Measurements from ENCODE around the gene DYNLT3.

Gene DYNLT3

DNA sequence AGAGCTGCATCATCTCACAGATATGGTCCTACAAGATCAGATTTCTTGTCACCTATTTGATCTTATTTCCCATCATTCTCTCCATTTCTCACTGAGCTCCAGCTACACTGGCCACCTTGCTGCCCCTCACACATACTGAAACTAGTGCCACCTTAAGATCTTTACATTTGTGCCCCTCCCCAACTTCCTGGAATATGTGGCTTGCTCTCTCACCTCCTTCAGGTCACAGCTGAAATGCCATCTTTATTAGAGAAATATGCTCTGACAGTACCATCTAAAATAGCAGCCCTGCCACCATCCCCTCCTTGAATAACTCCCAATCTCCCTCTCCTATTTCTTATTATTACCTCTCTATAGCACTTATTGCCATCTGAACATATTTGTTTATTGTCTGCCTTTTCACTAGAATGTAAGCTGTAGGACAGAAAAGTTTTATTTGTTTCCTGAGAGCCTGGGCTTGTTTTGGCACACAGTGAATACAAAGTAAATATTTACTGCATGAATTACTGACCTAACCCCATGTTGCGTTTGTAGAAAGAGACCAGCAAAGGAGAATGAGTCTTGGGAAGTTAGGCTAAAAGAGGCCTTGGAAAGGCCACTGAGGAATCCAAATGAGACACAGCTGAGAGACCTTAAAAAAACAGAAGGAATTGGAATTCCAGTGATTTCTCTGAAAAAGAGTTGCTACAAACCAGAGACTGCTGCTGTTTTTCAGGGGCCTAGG, 22.7 kb downstream of the DYNLT3 start:
- H3K27ac ChIP-seq (ENCODE audit: low read depth, low read length) = no peak overlapping the region
- no CpG with 5 or more reads among the region's 1 CpG for WGBS (ENCODE audit: extremely low coverage, insufficient coverage, low lambda C conversion rate)
- H3K23ac ChIP-seq (ENCODE audit: low read length) = no peak overlapping the region
- H2BK5ac ChIP-seq (ENCODE audit: low read length) = no peak overlapping the region
- no peak overlapping the region for H3K18ac ChIP-seq (ENCODE audit: low read length)
- H3K4me2 ChIP-seq (ENCODE audit: low read length) = no peak overlapping the region
- H4K5ac ChIP-seq (ENCODE audit: low read length) = no peak overlapping the region
- no peak overlapping the region for H4K8ac ChIP-seq (ENCODE audit: low read depth, low read length)
- H3K4me1 ChIP-seq (ENCODE audit: control insufficient read depth, low read depth, low read length) = no peaks in the 10 kb centered on the region
- H3K56ac ChIP-seq (ENCODE audit: low read length) = no peak overlapping the region
- no peaks in the 10 kb centered on the region for H3K36me3 ChIP-seq (ENCODE audit: control insufficient read depth, insufficient read depth, low read length)
- no peak overlapping the region for H2BK15ac ChIP-seq (replicated peaks; ENCODE audit: low read depth)
- no peaks in the 10 kb centered on the region for H3K79me2 ChIP-seq (ENCODE audit: control insufficient read depth, insufficient read depth, low read length)
- no peak overlapping the region for H2BK120ac ChIP-seq (ENCODE audit: low read depth, low read length)
- H3K4ac ChIP-seq (ENCODE audit: low read depth, low read length) = no peak overlapping the region
- DNase-seq = no peak
- H3K27me3 ChIP-seq (ENCODE audit: insufficient read depth, low read length, poor library complexity) = no peaks in the 10 kb centered on the region
- no peaks in the 10 kb centered on the region for H3K79me1 ChIP-seq (ENCODE audit: low read length)
- no peak overlapping the region for H2AK5ac ChIP-seq (ENCODE audit: low read length)
- no peak overlapping the region for H3K9ac ChIP-seq (ENCODE audit: low read length)
- H3K4me3 ChIP-seq (ENCODE audit: low read length) = no peak overlapping the region

DNA sequence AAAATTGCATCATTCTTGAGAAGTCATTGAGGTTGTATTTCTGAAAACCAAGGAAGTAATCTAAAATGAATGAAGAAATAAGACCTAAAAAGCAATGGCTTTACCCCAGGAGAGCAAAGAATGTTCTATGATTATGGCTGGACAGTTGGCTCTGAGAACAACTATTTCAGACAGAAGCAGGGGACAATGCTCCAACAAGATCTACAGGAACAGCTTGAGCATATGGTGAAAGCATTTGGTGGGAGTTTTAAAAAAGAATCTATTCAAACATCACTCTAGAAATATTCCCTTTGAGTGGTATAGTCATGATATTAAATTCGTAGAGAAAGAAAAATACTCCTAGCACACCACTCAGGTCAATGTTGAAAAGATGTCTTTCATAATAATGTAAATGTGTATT, 26.7 kb downstream of the DYNLT3 start:
- H3K79me1 ChIP-seq (ENCODE audit: low read length) = no peaks in the 10 kb centered on the region
- H3K27ac ChIP-seq (ENCODE audit: low read depth, low read length) = no peak overlapping the region
- no peaks in the 10 kb centered on the region for H3K4me1 ChIP-seq (ENCODE audit: control insufficient read depth, low read depth, low read length)
- no peaks in the 10 kb centered on the region for H3K27me3 ChIP-seq (ENCODE audit: insufficient read depth, low read length, poor library complexity)
- no peak overlapping the region for H2BK120ac ChIP-seq (ENCODE audit: low read depth, low read length)
- H2BK5ac ChIP-seq (ENCODE audit: low read length) = no peak overlapping the region
- H3K9ac ChIP-seq (ENCODE audit: low read length) = no peak overlapping the region
- H4K5ac ChIP-seq (ENCODE audit: low read length) = no peak overlapping the region
- H2BK15ac ChIP-seq (replicated peaks; ENCODE audit: low read depth) = no peak overlapping the region
- no peak overlapping the region for H3K4ac ChIP-seq (ENCODE audit: low read depth, low read length)
- H3K36me3 ChIP-seq (ENCODE audit: control insufficient read depth, insufficient read depth, low read length) = no peaks in the 10 kb centered on the region
- no CpG with 5 or more reads among the region's 1 CpG for WGBS (ENCODE audit: extremely low coverage, insufficient coverage, low lambda C conversion rate)
- no peak overlapping the region for H3K23ac ChIP-seq (ENCODE audit: low read length)
- H4K8ac ChIP-seq (ENCODE audit: low read depth, low read length) = no peak overlapping the region
- no peak overlapping the region for H3K4me3 ChIP-seq (ENCODE audit: low read length)
- H3K18ac ChIP-seq (ENCODE audit: low read length) = no peak overlapping the region
- H2AK5ac ChIP-seq (ENCODE audit: low read length) = no peak overlapping the region
- no peak for DNase-seq
- H3K56ac ChIP-seq (ENCODE audit: low read length) = no peak overlapping the region
- no peak overlapping the region for H3K4me2 ChIP-seq (ENCODE audit: low read length)
- no peaks in the 10 kb centered on the region for H3K79me2 ChIP-seq (ENCODE audit: control insufficient read depth, insufficient read depth, low read length)

DNA sequence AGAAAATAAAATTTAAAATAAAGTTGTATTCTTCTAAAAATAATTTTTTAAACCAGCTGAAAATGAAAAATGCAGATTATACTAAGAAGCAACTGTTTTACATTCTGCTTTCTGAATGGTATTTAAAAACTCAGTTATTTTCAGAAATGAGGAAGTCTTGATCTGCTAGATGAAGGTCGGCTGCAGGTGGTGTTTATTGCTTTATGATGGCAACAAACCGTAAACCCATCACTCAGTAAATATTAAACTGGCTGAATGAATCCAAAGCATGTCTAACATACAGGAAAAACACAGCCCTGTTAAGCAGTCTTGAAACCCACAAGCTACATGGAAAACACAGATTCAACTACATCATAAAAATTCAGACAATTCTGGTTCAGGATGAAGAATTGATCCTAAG, 29.3 kb downstream of the DYNLT3 start:
- H3K4me3 ChIP-seq (ENCODE audit: low read length) = no peak overlapping the region
- no peak overlapping the region for H2BK5ac ChIP-seq (ENCODE audit: low read length)
- no peak overlapping the region for H3K56ac ChIP-seq (ENCODE audit: low read length)
- no peak overlapping the region for H3K4ac ChIP-seq (ENCODE audit: low read depth, low read length)
- no peaks in the 10 kb centered on the region for H3K36me3 ChIP-seq (ENCODE audit: control insufficient read depth, insufficient read depth, low read length)
- H3K23ac ChIP-seq (ENCODE audit: low read length) = no peak overlapping the region
- H3K79me2 ChIP-seq (ENCODE audit: control insufficient read depth, insufficient read depth, low read length) = no peaks in the 10 kb centered on the region
- WGBS (ENCODE audit: extremely low coverage, insufficient coverage, low lambda C conversion rate) = no CpG with 5 or more reads among the region's 2 CpGs
- no peaks in the 10 kb centered on the region for H3K79me1 ChIP-seq (ENCODE audit: low read length)
- H3K27ac ChIP-seq (ENCODE audit: low read depth, low read length) = no peak overlapping the region
- no peak overlapping the region for H3K18ac ChIP-seq (ENCODE audit: low read length)
- H2BK120ac ChIP-seq (ENCODE audit: low read depth, low read length) = no peak overlapping the region
- no peaks in the 10 kb centered on the region for H3K4me1 ChIP-seq (ENCODE audit: control insufficient read depth, low read depth, low read length)
- H3K9ac ChIP-seq (ENCODE audit: low read length) = no peak overlapping the region
- no peak overlapping the region for H2BK15ac ChIP-seq (replicated peaks; ENCODE audit: low read depth)
- no peak overlapping the region for H3K4me2 ChIP-seq (ENCODE audit: low read length)
- no peak overlapping the region for H4K5ac ChIP-seq (ENCODE audit: low read length)
- no peaks in the 10 kb centered on the region for H3K27me3 ChIP-seq (ENCODE audit: insufficient read depth, low read length, poor library complexity)
- no peak overlapping the region for H4K8ac ChIP-seq (ENCODE audit: low read depth, low read length)
- no peak for DNase-seq
- H2AK5ac ChIP-seq (ENCODE audit: low read length) = no peak overlapping the region

DNA sequence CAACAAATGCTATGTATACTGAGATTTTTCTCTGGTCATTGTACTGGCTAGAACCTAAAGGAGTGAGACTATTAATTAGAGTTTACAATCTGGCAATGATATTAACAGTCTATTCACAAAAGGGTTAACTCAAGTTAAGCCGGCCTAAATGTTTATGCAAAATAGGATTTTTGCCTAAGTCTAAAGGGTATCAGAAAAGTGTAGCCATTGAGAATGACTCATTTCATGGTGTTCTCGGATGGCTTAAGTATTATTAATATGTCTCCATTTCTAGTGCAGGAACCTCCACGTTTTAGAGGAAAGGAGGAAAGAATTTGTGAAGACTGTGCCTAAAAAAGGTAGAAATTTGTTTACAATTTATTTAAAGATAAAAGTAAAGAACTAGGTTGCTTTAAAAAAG, 29.8 kb downstream of the DYNLT3 start:
- Histone ChIP-seq H3K27me3 (ENCODE audit: insufficient read depth, low read length, poor library complexity) (no peaks in the 10 kb centered on the region), H2BK15ac (replicated peaks; ENCODE audit: low read depth) (no peak overlapping the region), H3K4ac (ENCODE audit: low read depth, low read length) (no peak overlapping the region), H3K23ac (ENCODE audit: low read length) (no peak overlapping the region), H3K27ac (ENCODE audit: low read depth, low read length) (no peak overlapping the region), H3K9ac (ENCODE audit: low read length) (no peak overlapping the region), H2BK5ac (ENCODE audit: low read length) (no peak overlapping the region), H3K79me2 (ENCODE audit: control insufficient read depth, insufficient read depth, low read length) (no peaks in the 10 kb centered on the region), H3K4me3 (ENCODE audit: low read length) (no peak overlapping the region), H3K4me1 (ENCODE audit: control insufficient read depth, low read depth, low read length) (no peaks in the 10 kb centered on the region), H2BK120ac (ENCODE audit: low read depth, low read length) (no peak overlapping the region), H4K8ac (ENCODE audit: low read depth, low read length) (no peak overlapping the region), H3K18ac (ENCODE audit: low read length) (no peak overlapping the region), H3K36me3 (ENCODE audit: control insufficient read depth, insufficient read depth, low read length) (no peaks in the 10 kb centered on the region), H3K79me1 (ENCODE audit: low read length) (no peaks in the 10 kb centered on the region), H3K56ac (ENCODE audit: low read length) (no peak overlapping the region), H2AK5ac (ENCODE audit: low read length) (no peak overlapping the region), H3K4me2 (ENCODE audit: low read length) (no peak overlapping the region), H4K5ac (ENCODE audit: low read length) (no peak overlapping the region)
- DNase-seq = no peak
- no CpG with 5 or more reads among the region's 3 CpGs for WGBS (ENCODE audit: extremely low coverage, insufficient coverage, low lambda C conversion rate)

DNA sequence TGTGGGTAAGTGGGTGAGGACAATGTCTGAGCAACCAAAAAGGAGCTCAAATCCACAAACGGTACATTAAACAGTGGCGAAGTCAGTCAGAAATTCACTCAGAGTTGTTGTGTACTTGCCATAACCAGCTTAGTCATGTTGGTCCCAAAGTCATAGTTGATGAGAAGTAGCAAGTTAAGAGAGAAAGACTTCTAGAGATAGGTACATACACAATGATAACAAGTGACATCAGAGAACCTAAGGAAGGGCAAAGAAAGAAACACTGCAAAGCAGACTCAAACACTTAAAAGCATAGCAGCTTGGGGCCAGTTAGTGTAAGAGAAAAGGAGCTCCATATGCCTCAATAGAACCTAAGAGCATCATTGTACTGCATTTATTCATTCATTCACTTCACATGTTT, 30.2 kb downstream of the DYNLT3 start:
- H3K4me3 ChIP-seq (ENCODE audit: low read length) = no peak overlapping the region
- H3K79me1 ChIP-seq (ENCODE audit: low read length) = no peaks in the 10 kb centered on the region
- WGBS (ENCODE audit: extremely low coverage, insufficient coverage, low lambda C conversion rate) = no CpG with 5 or more reads among the region's 2 CpGs
- H3K4me2 ChIP-seq (ENCODE audit: low read length) = no peak overlapping the region
- H4K8ac ChIP-seq (ENCODE audit: low read depth, low read length) = no peak overlapping the region
- no peak overlapping the region for H3K4ac ChIP-seq (ENCODE audit: low read depth, low read length)
- no peaks in the 10 kb centered on the region for H3K27me3 ChIP-seq (ENCODE audit: insufficient read depth, low read length, poor library complexity)
- no peak overlapping the region for H3K18ac ChIP-seq (ENCODE audit: low read length)
- H3K9ac ChIP-seq (ENCODE audit: low read length) = no peak overlapping the region
- no peak overlapping the region for H4K5ac ChIP-seq (ENCODE audit: low read length)
- H3K36me3 ChIP-seq (ENCODE audit: control insufficient read depth, insufficient read depth, low read length) = no peaks in the 10 kb centered on the region
- no peak overlapping the region for H3K27ac ChIP-seq (ENCODE audit: low read depth, low read length)
- no peaks in the 10 kb centered on the region for H3K4me1 ChIP-seq (ENCODE audit: control insufficient read depth, low read depth, low read length)
- H2BK5ac ChIP-seq (ENCODE audit: low read length) = no peak overlapping the region
- DNase-seq = no peak
- no peak overlapping the region for H3K56ac ChIP-seq (ENCODE audit: low read length)
- H3K79me2 ChIP-seq (ENCODE audit: control insufficient read depth, insufficient read depth, low read length) = no peaks in the 10 kb centered on the region
- no peak overlapping the region for H2AK5ac ChIP-seq (ENCODE audit: low read length)
- no peak overlapping the region for H3K23ac ChIP-seq (ENCODE audit: low read length)
- H2BK15ac ChIP-seq (replicated peaks; ENCODE audit: low read depth) = no peak overlapping the region
- H2BK120ac ChIP-seq (ENCODE audit: low read depth, low read length) = no peak overlapping the region

DNA sequence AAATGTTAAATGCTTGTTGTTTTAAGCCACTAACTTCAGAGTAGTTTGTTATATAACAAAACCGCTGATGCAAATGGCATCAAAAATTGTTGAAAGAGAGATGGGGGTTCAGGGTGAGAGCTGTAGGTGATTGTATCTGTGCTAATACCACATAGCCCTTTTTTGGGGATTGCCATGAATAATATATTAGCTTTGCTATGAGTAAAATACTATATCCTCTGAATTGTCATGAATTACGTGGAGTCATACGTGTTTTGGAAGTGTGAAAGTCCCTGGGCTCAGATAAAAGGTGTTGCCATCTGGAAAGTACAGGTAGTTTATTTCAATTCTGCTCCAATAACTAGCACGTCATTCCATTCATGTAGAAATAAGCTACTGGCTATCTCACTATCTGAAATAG, 30.6 kb downstream of the DYNLT3 start:
- no peaks in the 10 kb centered on the region for H3K79me2 ChIP-seq (ENCODE audit: control insufficient read depth, insufficient read depth, low read length)
- H3K56ac ChIP-seq (ENCODE audit: low read length) = no peak overlapping the region
- no CpG with 5 or more reads among the region's 4 CpGs for WGBS (ENCODE audit: extremely low coverage, insufficient coverage, low lambda C conversion rate)
- DNase-seq = no peak
- H3K36me3 ChIP-seq (ENCODE audit: control insufficient read depth, insufficient read depth, low read length) = no peaks in the 10 kb centered on the region
- no peaks in the 10 kb centered on the region for H3K79me1 ChIP-seq (ENCODE audit: low read length)
- no peak overlapping the region for H4K8ac ChIP-seq (ENCODE audit: low read depth, low read length)
- H3K23ac ChIP-seq (ENCODE audit: low read length) = no peak overlapping the region
- H3K9ac ChIP-seq (ENCODE audit: low read length) = no peak overlapping the region
- H3K4me3 ChIP-seq (ENCODE audit: low read length) = no peak overlapping the region
- no peak overlapping the region for H3K18ac ChIP-seq (ENCODE audit: low read length)
- no peaks in the 10 kb centered on the region for H3K4me1 ChIP-seq (ENCODE audit: control insufficient read depth, low read depth, low read length)
- no peak overlapping the region for H3K27ac ChIP-seq (ENCODE audit: low read depth, low read length)
- H4K5ac ChIP-seq (ENCODE audit: low read length) = no peak overlapping the region
- H2BK120ac ChIP-seq (ENCODE audit: low read depth, low read length) = no peak overlapping the region
- no peak overlapping the region for H3K4me2 ChIP-seq (ENCODE audit: low read length)
- no peaks in the 10 kb centered on the region for H3K27me3 ChIP-seq (ENCODE audit: insufficient read depth, low read length, poor library complexity)
- no peak overlapping the region for H2BK15ac ChIP-seq (replicated peaks; ENCODE audit: low read depth)
- H2AK5ac ChIP-seq (ENCODE audit: low read length) = no peak overlapping the region
- no peak overlapping the region for H2BK5ac ChIP-seq (ENCODE audit: low read length)
- no peak overlapping the region for H3K4ac ChIP-seq (ENCODE audit: low read depth, low read length)
